ENCODE data around the gene TMA7.

The TMA7 gene

GRCh38 chr3:48440590-48440958 lies 517 bp downstream of the TMA7 start:
- TF ChIP-seq SPI1 (IDR thresholded peaks at IDR 0.05; ENCODE audit: borderline replicate concordance, low read depth) = no peak
- TF ChIP-seq POLR2AphosphoS5 (IDR thresholded peaks at IDR 0.05; ENCODE audit: low read depth) = no peak
- no peak for TF ChIP-seq GABPA (IDR thresholded peaks at IDR 0.05; ENCODE audit: low read depth)
- no peaks in the 10 kb centered on the region for H3K27me3 ChIP-seq (ENCODE audit: insufficient read depth, poor library complexity, severe bottlenecking)
- peak overlapping the region; percentile 92 for H3K27ac ChIP-seq (replicated peaks)
- peak overlapping the region; percentile 88 for H3K4me3 ChIP-seq (replicated peaks; ENCODE audit: insufficient read depth, low read length)
- DNase-seq (ENCODE audit: low read depth in 1 of 2, low spot score in 1 of 2) = no peak

- Histone ChIP-seq H3K27me3 (ENCODE audit: insufficient read depth, poor library complexity, severe bottlenecking) (no peaks in the 10 kb centered on the region), H3K27ac (replicated peaks) (no peak overlapping the region), H3K4me3 (replicated peaks; ENCODE audit: insufficient read depth, low read length) (no peak overlapping the region)
- TF ChIP-seq SPI1 (IDR thresholded peaks at IDR 0.05; ENCODE audit: borderline replicate concordance, low read depth) = no peak
- no peak for DNase-seq (ENCODE audit: low read depth in 1 of 2, low spot score in 1 of 2)
Observed at GRCh38 chr3:48441940-48442339, 1.9 kb downstream of the TMA7 start.

- Histone ChIP-seq H3K27ac (replicated peaks) (no peak overlapping the region), H3K4me3 (replicated peaks; ENCODE audit: insufficient read depth, low read length) (no peak overlapping the region)
Observed at GRCh38 chr3:48445277-48445882, 5.3 kb downstream of the TMA7 start.

GRCh38 chr3:48446043-48446424 lies 6.0 kb downstream of the TMA7 start:
- no peak for DNase-seq (ENCODE audit: low read depth in 1 of 2, low spot score in 1 of 2)
- no peak for TF ChIP-seq GABPA (IDR thresholded peaks at IDR 0.05; ENCODE audit: low read depth)
- TF ChIP-seq POLR2AphosphoS5 (IDR thresholded peaks at IDR 0.05; ENCODE audit: low read depth) = no peak
- no peak for TF ChIP-seq CTCF (IDR thresholded peaks at IDR 0.05; ENCODE audit: insufficient read depth, low read length)
- no peak for TF ChIP-seq REST (IDR thresholded peaks at IDR 0.05; ENCODE audit: insufficient replicate concordance, low read depth)
- TF ChIP-seq SPI1 (IDR thresholded peaks at IDR 0.05; ENCODE audit: borderline replicate concordance, low read depth) = no peak
- peak overlapping the region; percentile 57 for H3K27ac ChIP-seq (replicated peaks)
- no peaks in the 10 kb centered on the region for H3K27me3 ChIP-seq (ENCODE audit: insufficient read depth, poor library complexity, severe bottlenecking)
- H3K4me3 ChIP-seq (replicated peaks; ENCODE audit: insufficient read depth, low read length) = peak overlapping the region; percentile 95

More at GRCh38 chr3:48445277-48445882, 5.3 kb downstream of the TMA7 start:
- H3K27me3 ChIP-seq (ENCODE audit: insufficient read depth, poor library complexity, severe bottlenecking) = no peaks in the 10 kb centered on the region
- TF ChIP-seq POLR2AphosphoS5 (IDR thresholded peaks at IDR 0.05; ENCODE audit: low read depth) (no peak), REST (IDR thresholded peaks at IDR 0.05; ENCODE audit: insufficient replicate concordance, low read depth) (no peak), CTCF (IDR thresholded peaks at IDR 0.05; ENCODE audit: insufficient read depth, low read length) (no peak), GABPA (IDR thresholded peaks at IDR 0.05; ENCODE audit: low read depth) (no peak), SPI1 (IDR thresholded peaks at IDR 0.05; ENCODE audit: borderline replicate concordance, low read depth) (no peak)
- no peak for DNase-seq (ENCODE audit: low read depth in 1 of 2, low spot score in 1 of 2)

Measured in HL-60 (cell line).